K562 (cell line): Measurements from ENCODE around the gene HNRNPDL.

Experiments used
- CTCF ChIP-seq, 3 experiments: IDR thresholded peaks in 2 of 3; conservative IDR thresholded peaks in 1 of 3; 2 replicates each; pipeline ENCODE4 v1.5.1; 2011 to 2012; ENCODE audit warnings: low read length in 3 of 3, mild to moderate bottlenecking in 3 of 3, control low read depth in 2 of 3, improper control_type of control experiment in 1 of 3, inconsistent platforms in 1 of 3, low read depth in 1 of 3, mixed read lengths in 1 of 3, moderate library complexity in 1 of 3; ENCODE audit not compliant: insufficient read depth in 2 of 3
- EZH2 ChIP-seq: IDR thresholded peaks from 2 replicates; pipeline ENCODE4 v1.6.1; 2012; ENCODE audit warnings: low read depth, mild to moderate bottlenecking, inconsistent platforms, low read length, borderline replicate concordance
- FOSL1 ChIP-seq: fragments of 200-800 bp; sonication (Bioruptor generic); conservative IDR thresholded peaks from 2 replicates; pipeline ENCODE4 v1.6.1; 2016; ENCODE audit warnings: missing genetic modification characterization, missing compliant biosample characterization
- MLX ChIP-seq, 2 experiments: fragments of 450-650 bp in 1 of 2; sonication (generic) in 1 of 2; formaldehyde crosslinking; conservative IDR thresholded peaks; 2 replicates each; pipeline versions ENCODE4 v1.4.0 to v1.8.1; 2020 to 2022; ENCODE audit warnings: mild to moderate bottlenecking in 1 of 2, missing genetic modification reagents in 1 of 2
- PBX2 ChIP-seq, 2 experiments: IDR thresholded peaks in 1 of 2; conservative IDR thresholded peaks in 1 of 2; 2 replicates each; pipeline ENCODE4 v1.6.1; 2016; ENCODE audit warnings: low read depth in 2 of 2, mild to moderate bottlenecking in 1 of 2, missing compliant biosample characterization in 1 of 2, missing genetic modification characterization in 1 of 2, moderate library complexity in 1 of 2
- RBM34 ChIP-seq: fragments of 200-400 bp; formaldehyde crosslinking; IDR thresholded peaks from 2 replicates; pipeline ENCODE4 v1.6.1; 2018; ENCODE audit warnings: low read length, borderline replicate concordance; ENCODE audit not compliant: insufficient read depth
- ZNF263 ChIP-seq: sonication (generic); formaldehyde crosslinking; IDR thresholded peaks from 2 replicates; pipeline ENCODE4 v1.8.0; 2022; ENCODE audit warnings: mild to moderate bottlenecking, missing genetic modification reagents, borderline replicate concordance
- ZNF280A ChIP-seq: fragments of 450-650 bp; IDR thresholded peaks from 2 replicates; pipeline ENCODE4 v1.6.1; 2018; ENCODE audit warnings: mild to moderate bottlenecking, low read depth; ENCODE audit not compliant: partially characterized antibody
- ZNF592 ChIP-seq: fragments of 450-650 bp; IDR thresholded peaks from 2 replicates; pipeline ENCODE4 v1.6.1; 2017; ENCODE audit warnings: antibody characterized with exemption, mild to moderate bottlenecking

GRCh38 chr4:82437285-82438005 lies 7.2 kb upstream of the HNRNPDL start:
- TF ChIP-seq CTCF (IDR thresholded peaks at IDR 0.05 in 2 of 3, conservative IDR thresholded peaks at IDR 0.05 in 1 of 3; ENCODE audit: insufficient read depth in 2 of 3, low read depth in 1 of 3, low read length in 3 of 3) (no peak), MLX (CRISPR knock-in tag; conservative IDR thresholded peaks at IDR 0.05) (no peak), ZNF592 (no peak), FOSL1 (tag) (no peak), ZNF263 (CRISPR knock-in tag) (no peak), ZNF280A (no peak), EZH2 (no peak), RBM34 (no peak), PBX2 (CRISPR knock-in tag; IDR thresholded peaks at IDR 0.05; ENCODE audit: low read depth) (no peak), PBX2 (tag; conservative IDR thresholded peaks at IDR 0.05; ENCODE audit: low read depth) (no peak)
